GM19463 (cell line): ENCODE data around the gene TVP23A.
"Not testable (repeated sequence)": the region's sequence is repeated elsewhere in the genome, so short reads cannot be mapped to it uniquely, and the experiment has no call there.

Experiments
- ATAC-seq: cut with Tn5 transposase; IDR thresholded peaks from one replicate; pipeline ENCODE4 v1.9.1; 2021; ENCODE audit warnings: mild to moderate bottlenecking, moderate library complexity; ENCODE audit not compliant: unreplicated experiment

TVP23A gene

DNA sequence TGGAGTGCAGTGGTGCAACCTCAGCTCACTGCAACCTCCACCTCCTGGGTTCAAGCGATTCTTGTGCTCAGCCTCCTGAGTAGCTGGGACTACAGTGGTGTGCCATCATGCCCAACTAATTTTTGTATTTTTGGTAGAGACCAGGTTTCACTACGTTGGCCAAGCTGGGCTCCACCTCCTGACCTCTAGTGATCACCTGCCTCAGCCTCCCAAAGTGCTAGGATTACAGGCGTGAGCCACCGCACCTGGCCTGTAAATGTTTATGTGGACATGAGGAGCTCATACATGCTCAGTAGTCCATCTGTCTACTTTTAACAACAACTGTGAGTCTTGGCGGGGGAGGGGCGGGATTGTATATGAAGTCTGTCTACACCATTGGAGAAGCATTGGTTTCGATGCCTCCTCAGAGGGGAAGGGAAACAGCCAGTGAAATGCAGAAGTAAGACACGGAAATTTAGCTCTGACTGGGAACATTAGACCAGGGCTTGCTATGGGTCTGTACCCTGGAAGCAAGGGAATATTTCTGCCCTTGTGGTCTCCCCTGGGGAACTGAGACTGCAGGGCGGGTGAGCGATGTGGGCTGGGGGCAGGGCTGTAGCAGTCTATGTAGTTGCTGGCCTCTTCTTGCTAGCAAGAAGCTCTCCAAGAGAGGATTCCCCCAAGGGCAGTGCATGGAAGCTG lies 65.6 kb downstream of the TVP23A start:
- peak; percentile 64 for ATAC-seq

- ATAC-seq = no peak
These were observed 67.3 kb downstream of the TVP23A start for GRCh38 chr16:10751291-10751697.

GRCh38 chr16:10750793-10751192 lies 67.8 kb downstream of the TVP23A start:
- no peak for ATAC-seq

GRCh38 chr16:10745841-10746240 lies 72.8 kb downstream of the TVP23A start:
- ATAC-seq = no peak

- no peak for ATAC-seq
These were observed 74.1 kb downstream of the TVP23A start for GRCh38 chr16:10744370-10745030.

GRCh38 chr16:10743610-10744369 lies 74.8 kb downstream of the TVP23A start, which contains the start of gene NUBP1:
NUBP1 (plus strand) TSS chr16:10743842; CDS start chr16:10743864, 22 bp downstream.
- peak; percentile 86 for ATAC-seq

DNA sequence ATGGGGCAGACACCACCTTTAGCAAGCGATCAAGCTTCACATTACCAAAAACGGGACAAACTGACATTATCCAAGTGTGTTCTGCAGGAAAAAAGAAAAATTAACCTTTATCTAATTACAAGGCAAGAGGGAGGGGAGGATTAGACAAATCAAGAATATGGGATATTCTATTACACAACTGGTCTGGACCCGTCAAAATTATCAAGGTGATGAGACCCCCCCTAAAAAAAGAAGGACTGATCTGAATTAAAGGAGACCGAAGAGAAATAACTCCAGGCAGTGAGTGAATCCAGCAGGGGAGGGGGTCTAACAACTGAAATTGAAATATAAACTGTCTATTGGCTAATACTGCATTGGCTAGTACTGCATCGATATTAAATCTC lies 75.4 kb downstream of the TVP23A start:
- ATAC-seq = no peak

DNA sequence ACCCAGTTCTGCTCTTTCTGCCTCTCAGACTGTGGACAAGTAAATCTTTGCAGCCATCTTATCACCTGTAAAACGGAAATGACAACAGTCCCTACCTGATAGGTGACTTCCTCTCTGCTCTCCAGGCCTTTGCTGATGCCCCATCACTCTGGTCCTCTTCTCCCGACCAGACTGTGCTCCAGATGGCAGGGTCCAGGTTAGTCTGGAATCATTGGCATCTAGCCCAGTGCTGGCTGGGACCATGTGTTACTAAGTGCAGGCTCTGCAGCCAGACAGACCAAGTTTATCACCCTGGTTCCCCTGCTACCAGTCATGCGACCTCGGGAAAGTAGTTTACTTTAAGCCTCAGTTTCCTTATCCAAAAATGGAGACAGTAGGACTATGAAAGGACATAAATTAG lies 76.8 kb downstream of the TVP23A start:
- no peak for ATAC-seq

- ATAC-seq = not testable (repeated sequence)
These were observed 77.3 kb downstream of the TVP23A start for GRCh38 chr16:10741249-10741648.

DNA sequence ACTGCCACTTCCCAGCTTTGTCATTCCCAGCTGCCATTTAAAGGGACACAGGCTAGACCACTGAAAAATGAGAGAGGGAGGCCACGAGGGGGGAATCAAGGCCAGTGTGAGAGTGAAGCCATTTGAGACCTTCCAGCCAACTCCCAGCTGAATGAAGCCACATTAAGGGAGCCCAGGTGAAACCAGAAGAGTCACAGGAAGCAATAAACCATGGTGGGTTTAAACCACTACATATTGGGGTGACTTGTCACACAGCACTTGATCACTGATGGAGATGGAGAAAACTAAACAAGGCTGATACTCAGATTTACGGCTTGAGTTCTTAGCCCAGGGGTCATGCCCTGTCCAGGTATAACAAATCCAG lies 77.8 kb downstream of the TVP23A start:
- no peak for ATAC-seq

DNA sequence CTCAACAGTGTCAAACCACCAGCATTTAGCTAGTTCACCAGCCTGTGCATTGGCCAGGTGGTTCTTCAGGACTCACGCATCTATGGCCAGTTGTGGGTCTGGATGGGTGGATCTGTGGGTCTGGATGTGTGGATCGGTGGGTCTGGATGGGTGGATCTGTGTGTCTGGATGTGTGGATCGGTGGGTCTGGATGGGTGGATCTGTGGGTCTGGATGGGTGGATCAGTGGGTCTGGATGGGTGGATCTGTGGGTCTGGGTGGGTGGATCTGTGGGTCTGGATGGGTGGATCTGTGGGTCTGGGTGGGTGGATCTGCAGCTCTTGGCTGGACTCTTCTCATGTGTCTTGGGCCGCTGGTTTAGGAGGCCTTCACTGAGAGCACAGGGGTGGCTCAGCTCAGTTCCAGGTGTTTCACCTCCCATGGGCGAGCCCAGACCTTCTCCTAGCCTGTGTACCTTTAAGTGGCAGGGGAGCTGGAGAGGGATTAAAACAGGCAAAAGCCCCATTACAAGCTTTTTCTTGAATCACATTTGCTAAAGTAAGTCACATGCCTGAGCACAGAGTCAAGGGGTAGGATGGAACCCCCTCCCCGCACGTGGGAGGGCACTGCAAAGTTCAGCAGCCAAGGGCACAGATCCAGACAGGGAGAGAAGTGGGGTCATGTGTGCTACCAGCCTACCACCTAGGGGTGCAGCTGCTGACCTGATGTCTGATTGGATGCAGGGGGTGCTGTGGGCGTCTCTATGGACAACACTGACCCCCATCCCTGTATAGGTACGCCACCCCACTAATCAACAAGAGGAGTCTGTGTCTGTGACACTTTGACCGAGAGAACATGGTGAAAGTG lies 78.4 kb downstream of the TVP23A start:
- ATAC-seq = no peak

GRCh38 chr16:10738231-10739077 lies 80.1 kb downstream of the TVP23A start:
- peak; percentile 80 for ATAC-seq

- ATAC-seq = no peak
These were observed 81.4 kb downstream of the TVP23A start for GRCh38 chr16:10737068-10737625.

DNA sequence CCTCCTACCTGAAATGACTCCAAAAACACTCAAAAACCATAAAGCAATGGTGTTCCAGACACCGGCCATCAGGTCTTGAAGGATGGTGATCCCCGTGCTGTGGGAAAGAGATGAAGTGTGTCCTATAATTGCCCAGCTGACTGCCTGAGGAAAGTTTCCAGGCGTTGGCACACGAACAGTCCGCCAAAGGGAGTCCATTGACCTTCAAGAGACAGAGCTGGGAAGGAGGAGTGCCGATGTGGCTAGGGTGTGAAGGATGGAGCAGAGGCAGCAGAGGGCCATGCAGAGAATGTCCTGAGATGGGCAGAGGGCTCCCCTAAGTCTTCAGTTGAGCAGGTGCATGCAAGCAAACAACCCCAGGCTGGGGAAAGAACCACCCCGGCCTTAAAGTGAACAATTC lies 86.8 kb downstream of the TVP23A start:
- no peak for ATAC-seq

- no peak for ATAC-seq
These were observed 89.2 kb downstream of the TVP23A start for GRCh38 chr16:10729104-10730048.

GRCh38 chr16:10728003-10728887 lies 90.3 kb downstream of the TVP23A start:
- no peak for ATAC-seq
